SIG-M5 (cell line): ENCODE results near the gene STXBP5.

ENCODE experiments used
- DNase-seq: peaks from one replicate; lab custom pipeline; 2025; lab: John Stamatoyannopoulos, UW

STXBP5 gene

DNA sequence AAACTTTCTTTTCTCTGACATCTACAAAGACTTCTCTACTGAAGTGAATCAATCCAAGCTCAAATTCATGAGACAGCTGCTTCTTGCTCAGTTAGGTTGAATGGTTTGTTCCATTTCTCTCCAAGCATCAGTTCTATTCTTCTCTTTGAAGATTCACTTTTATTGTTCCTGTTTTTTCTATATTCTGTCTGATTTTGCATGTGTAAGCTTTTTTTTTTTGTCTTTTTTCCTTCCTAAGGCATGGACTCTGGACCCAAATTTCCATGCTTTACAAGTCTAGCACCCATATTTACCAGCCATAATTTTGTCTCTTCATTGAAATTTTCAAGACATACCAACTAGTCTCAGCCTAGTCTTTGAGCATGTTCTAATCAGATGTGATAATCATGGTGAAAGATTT lies 25.9 kb upstream of the STXBP5 start:
- DNase-seq = no peak

DNA sequence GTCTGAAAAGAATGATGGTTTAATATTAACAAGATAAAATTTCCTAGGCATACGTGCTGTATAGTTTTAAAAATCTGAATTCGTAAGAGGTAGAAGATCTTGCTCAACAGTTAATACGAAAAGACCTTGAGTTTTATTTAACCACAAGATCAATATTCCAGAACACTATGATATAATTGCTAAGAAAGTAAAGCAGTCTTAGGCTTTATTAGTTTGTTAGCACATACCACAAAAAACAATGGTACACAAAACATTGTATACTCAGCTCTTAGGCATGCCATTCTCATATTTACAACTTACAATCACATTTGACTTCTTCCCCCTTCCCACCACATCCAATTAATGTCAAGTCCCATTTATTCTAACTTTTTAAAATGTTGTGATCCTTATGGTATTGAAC lies 24.4 kb upstream of the STXBP5 start:
- DNase-seq = no peak

DNA sequence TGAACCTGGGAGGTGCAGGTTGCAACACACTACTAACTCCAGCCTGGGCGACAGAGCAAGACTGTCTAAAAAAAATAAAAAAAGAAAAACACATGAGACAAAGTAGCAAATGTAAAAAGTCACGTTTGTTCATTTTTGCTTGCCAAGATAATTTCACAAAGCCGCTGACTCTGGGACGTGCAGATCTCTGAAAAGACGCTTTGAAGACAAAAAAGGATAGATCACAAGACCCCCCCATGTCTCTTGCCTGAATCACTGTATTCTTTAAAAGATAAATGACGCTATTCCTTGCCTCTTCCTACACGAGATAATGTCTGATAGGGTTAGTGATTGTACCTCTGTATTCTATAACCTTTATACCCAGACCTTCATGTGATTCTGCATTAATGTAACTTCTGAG lies 23.3 kb upstream of the STXBP5 start:
- no peak for DNase-seq

DNA sequence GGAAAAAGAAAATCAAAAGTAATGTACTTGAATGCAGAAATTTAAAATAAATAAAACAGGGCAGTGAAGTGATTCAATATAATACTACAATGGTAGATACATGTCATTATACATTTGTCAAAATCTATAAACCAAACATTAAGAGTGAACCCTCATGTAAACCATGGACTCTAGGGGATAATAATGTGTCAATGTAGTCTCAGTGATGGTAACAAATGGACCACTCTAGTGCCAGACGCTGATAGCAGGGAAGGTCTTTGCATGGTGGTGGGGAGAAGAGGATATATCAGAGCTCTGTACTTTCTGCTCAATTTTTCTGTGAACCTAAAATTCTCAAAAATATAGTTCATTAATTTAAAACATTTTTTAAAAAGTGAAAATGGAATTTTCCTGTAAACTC lies 19.8 kb upstream of the STXBP5 start:
- DNase-seq = no peak

DNA sequence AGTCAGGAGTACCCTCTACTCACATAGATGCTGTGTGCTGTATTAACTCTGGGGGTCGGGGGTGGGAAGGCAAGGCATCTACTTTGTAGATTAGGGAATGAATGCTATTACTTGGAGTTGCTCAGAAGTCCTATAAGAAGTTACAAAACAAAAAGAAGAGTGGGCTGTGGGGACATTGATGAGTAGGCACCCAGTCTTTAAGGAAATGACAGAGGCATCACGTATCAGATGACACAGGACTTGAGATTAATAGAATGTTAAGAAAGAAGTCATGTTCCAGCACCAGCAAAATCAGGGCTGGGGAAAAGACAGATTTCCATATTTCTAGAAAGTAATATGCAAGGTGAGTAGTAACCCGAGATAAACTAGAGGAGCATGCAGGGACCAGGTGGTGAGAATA lies 19.0 kb upstream of the STXBP5 start:
- DNase-seq = no peak

DNA sequence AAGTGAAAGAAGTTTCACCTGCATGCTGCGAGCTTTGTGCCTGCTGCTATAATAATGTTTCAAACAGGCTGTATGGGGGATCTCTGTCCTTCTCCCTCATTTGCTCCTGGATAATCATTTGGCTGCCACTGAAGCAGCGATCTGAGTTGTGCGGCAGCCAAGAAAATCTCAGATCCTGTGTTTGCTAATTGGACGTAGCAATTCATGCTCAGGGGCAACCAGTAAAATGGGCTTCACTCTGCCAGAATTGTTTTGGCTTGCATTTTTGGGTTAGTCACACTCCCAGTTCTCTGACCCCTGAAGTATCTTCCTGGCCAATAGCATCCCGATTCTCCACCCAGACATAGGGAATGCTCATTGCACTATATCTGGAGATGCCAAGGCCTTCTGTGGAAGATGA lies 13.7 kb upstream of the STXBP5 start:
- no peak for DNase-seq

DNA sequence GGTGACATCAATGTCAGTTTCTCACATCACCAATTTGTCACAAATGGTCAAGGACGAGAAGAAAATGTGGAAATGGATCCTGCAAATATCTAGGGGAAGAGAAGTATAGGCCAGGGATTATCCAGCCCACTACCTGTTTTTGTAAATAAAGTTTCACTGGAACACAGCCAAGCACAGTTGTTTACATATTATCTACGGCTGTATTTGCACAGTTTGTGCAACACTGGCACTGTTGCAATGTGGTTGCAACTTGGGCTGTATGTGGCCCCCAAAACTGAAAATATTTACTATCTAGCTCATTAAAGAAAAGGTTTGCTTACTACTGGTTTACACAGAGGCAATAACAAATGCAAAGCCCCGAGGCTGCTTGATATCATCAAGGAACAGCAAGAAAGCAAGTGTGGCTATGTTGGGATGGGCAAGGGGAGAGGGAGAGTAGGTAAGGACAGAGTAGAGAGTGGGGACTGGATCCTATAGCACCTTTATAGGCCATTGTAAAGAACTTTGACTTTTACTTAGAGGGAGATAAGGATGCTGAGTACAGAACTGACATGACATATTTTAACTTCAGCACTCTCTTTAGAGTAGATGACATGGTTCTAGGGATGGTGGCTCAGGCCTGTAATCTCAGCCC lies 11.8 kb upstream of the STXBP5 start:
- no peak for DNase-seq

DNA sequence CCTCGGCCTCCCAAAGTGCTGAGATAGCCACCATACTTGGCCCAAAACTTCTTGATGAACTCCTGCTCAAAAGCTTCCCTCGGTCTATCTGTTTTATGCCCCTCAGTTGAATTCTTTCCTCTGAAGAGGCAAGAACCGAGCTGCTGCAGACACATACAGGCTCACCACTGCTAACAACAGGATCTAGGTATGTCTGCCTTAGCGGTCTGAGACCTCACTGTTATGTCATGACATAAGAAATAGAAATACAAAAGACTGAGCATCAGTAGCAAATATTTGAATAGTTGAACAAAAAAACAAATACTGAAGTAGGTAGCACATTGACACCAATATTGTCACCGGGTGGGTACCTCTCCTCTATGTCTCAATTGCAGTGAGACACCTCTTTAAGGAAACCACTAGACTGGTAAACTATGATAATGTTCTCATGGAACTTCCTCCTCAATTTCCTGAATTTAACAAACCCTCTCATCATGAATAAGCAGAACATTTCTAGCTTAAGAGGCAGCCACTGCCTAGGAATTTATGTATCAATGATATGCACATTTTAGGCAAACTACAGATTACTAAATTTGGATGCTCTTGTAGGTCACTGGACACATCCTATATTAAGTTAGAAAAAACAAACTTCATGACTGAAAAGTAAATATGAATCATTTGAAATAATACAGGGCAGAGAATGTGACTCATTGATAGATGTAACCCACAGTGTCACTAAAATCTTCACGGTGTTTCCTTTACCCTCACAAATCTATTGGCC lies 9.4 kb upstream of the STXBP5 start:
- DNase-seq = no peak

DNA sequence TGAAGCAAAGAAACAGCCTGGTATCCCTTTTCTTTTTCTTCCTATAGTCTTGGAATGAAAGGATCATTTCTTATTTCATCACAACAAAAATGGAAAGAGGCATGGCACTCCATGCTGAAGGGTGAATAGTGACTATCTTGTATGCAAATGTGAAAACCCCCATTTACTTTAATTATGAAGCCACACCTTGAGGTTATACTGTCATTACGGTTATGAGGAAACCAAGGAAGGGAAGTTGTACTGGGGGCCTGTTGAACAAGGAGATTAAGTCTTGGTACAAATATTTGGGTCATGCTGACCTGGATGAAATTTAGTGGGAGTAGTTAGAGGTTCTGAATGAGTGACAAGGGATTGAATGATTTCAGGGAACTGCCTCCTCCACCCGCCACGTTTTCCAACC lies 8.7 kb upstream of the STXBP5 start:
- DNase-seq = no peak

DNA sequence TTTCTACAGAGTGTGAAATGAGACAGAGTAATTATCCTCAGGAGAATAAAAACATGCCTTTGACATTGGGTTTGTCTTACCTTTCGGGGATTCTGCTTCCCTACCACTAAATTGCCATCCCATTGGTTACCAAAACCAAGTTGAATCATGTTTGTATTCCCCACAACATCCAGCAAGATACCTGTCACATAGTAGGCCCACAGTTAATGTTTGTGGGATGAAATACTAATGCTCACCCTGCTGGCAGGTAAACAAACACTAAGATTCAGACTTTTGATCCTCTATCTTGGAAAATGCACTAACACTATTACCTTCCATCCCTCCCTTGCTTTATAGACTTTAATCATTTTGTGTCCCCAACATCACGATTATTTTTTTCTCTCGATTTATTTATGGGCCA lies 8.2 kb upstream of the STXBP5 start:
- no peak for DNase-seq

DNA sequence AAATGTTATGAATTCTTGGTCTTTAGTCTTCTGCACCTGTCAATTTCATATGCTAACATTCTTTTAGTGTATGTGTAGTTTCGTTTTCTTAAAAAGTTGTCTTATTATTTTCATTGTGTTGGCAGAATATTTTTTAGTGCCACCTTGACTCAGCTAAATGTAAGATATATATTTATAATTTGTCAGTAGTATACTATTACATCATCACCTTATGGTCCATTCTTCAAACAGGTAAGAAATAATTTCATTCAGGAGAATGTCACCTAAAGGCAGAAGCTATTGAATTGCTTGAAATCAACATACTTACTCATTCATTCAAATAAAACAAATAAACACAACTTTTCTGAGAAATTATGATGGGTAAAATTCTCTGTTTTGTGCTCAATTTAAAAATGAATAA lies 3.5 kb upstream of the STXBP5 start:
- no peak for DNase-seq

DNA sequence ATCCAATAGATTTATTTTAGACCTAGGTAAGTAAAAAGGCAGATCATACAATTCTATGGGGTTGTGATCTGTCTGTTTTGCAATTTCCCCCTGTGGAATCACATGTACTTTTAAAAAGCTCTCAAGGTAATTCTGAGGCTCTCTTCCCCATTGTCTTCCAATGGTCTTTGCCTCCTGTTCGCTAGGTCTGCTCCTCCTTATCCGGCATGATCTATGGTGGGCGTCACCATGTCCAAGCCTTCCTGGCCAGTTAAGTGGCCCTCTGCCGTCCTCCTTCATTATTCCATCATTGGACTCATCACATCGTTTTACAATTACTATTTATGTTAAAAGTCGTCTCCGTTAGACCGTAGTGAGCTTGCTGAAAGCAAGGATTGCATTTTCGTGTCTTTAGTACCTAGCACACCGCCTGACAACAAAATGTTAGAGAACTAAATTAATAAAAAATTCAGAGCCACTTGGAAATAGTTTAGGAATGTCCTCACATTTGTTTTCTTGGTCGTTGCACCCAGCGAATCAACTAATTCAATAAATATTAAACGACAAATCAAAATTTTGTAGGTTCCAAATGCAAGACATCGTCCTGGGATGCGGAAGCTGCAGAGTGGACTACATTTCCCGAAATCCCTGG lies 2.2 kb upstream of the STXBP5 start:
- no peak for DNase-seq

DNA sequence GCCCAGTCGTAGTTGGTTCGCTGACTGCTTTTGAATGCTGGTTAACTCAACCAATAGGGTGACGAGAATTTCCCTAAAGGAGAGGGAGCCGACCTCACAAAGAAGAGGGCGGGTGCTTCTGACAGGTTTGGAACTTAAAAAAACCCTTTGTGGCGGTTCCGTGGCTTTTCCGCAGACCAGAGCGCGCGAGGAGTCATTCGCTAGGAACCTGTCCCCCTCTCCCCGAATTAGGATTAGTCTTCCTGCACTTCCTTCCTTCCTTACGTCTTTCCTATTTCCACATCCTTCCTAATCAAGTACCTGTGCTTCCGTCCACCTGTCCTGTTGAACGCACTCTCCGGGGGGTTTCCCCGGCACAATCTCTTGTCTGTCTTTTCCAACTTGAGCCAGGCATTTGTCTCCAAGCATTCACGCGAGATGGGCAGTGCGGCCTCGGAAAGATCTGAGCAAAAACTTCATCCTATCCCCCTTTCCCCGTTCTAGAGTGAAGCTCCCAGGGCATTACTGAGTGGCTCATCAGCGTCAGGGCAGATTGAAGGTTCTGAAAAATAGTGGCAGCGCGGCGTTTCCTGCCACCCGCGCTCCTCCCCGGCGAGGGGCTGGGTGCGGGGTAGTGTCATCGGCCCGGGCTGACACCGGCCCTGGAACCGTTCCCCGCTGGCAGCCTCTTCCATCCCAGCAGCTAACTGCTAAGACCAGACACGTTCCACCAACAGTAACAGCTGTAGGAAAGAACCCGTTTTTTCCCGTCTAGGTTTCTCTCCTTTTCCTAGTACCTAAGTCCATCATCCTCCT lies 1.5 kb upstream of the STXBP5 start:
- DNase-seq = peak; percentile 84

DNA sequence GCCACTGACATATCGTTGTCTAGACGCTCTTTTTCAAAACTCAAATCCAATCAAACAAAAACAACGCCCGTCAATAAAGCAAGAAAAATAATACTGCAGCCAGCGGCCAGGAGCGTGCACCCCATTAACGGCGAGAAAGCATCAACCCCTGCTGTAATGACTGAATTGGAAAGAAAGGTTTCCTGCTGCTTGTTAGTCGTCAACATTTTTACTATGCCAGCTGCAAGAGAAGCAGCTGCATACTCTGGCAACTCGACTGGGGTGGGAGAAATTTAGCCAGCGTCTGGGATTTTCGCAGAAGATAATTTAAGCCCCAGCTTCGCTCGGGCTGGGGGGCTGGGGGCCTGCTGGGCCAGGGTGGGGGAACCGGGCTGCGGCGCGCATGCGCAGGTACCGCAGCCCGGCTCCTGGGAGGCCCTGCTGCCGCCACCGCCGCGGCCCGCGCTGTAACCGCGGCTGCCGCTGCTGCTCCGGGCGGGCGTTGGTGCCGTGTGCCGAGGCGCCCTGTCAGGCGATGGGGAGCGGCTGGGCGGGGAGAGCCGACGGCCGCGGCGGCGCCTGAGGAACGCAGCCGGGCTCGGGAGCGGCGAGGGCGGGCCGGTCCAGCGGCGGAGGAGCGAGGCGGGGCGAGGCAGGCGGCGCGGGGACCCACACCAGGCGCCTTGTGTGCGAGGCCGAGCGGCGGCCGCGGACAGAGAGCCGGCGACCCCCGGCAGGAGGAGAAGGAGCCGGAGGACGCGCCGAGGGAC lies 732 bp upstream of the STXBP5 start:
- no peak for DNase-seq

DNA sequence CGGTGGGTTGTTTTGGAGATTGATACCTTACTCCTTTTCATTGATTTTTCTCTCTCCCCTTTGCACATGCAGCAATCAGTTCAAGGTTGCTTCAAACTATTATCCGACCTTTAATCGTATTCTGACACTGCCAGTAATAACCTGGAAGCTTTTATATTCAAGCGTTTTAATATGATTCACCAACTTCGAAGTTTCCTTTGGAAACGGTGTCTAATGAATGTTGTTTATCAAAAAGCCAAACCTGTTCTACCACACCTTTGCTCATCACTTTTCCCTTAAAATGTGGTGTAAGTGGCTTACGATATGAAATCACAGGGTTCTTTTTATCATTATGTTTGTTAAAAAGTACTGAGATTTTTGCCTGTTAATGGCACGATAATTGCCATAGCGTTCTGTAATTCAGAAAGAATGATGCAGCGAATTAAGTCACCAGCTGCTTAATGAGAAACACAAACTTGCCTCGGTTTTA lies 660 bp downstream of the STXBP5 start:
- DNase-seq = no peak

DNA sequence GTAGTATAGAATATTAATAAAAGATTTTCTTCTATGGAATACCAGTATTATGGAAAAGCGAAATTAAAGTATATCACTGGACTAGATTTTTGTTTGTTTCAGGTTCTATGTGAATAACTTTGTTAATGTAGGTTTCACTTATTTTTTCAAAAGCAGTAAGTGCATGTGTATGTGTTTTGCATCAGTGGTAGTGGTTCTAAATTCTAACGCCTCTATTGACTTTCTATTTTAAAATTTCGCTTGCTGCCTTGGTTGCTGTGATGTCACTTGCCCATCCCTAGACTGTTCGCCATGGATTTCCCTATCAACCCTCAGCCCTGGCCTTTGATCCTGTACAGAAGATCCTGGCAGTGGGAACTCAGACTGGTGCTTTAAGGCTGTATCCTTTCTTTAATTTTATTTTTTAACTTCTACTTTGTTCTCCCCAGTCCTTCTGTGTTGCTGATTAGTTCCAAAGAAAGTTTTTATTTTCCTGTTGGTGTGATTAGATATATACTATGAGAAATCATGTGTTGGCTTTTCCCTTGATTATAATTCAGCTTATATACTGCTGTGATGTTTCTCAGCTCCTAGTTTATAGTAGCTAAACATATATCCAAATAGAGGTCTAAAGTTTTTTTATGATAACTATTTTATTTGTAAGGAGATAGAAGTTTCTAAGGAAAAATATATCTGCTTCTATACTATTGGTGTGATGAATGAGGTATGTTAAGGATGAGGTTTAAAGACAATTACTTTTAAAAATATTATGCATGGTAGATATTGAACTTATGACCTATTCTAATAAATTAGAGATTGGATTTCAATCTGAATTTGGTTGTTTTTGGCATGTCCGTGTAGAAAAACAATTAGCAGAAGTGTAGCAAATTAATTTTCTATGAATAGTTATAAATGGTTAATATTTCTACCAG lies 1.7 kb downstream of the STXBP5 start:
- DNase-seq = no peak

DNA sequence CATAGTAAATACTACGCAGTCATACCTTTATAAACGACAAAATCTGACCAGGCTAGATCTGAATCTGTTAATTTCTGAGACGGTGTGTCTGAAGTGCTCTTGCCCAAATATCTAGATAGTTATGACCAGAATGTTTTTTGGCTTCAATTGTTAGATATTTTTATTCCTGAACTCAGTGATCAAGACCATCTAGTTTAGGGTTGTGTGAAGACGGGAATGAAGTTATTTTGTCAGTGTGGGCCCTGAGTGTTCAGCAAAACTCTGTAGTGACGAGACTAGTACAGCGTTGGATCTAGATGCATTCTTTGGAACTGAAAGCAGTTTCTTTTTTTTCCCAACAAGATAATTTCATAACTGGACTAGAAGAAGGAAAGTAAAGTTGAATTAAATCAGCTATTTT lies 3.1 kb downstream of the STXBP5 start:
- DNase-seq = no peak

DNA sequence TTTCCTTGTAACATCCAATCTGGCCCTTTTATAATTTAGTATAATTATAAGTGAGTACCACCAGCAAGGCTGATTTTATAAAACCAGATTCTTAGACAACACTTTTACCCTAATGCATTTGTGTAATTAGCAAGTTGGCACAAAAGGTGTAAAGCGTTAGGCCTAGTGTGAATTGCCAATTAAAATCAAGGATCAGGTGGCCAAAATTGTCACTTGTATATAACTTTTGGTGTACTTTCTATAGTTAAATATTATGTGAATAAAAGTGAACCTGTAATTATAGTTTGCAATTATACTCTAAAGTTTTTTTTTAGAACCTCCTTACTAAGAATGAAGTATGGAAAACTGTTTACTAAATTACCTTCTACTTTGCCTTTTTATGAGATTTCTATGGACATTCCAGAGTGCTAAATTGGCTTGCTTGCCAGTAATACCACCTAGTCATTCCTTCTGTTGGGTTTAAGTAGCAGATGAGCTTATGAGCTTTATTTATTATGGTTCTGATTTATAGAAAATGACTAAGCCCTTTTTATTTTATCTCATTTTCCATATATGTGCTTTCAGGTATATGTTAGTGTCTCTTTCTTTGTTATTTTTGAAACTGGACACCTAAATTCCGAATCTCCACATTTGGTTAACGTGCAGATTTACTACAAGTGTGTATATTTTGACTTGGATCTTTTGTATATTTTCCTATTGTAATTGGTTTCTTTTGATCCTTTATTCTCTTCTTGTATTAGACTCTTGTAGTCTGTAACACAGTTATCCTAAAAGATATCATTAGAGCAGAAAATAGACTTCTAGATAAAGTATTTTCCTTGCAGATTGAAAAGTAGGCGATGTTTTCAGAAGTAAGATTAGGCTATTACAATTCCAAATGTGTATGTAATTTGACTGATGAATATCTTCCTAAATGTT lies 3.9 kb downstream of the STXBP5 start:
- no peak for DNase-seq

DNA sequence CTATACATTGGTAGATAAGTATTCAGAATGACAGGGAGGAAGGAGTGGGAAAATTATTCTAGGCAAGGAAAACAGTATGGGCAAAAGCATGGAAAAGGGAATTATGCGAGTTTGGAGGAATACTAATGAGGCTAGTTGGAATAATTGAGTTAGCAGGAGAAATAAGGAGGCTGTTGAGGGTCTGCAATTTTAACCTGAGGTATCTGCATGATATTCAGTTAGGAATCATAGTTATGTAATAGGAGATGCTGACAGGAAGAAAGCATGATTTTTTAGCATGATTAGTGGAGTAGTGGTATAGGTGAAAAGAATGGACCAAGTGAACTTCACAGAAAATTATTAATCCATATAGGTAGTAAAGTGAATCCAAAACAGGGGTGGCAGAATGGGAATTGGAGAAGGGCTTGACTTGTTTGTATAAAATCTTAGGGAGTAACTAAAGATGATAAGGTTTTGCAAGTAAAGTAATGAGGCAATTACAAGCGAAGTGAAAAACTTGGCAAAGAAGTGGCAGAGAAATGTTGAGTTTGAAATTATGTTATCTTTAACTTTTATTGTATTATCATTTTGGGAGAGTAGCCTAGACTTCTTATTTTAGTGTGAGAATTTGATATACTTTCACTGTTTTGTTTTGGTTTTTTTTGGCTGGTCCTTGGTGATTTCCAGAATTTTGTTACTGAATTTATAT lies 5.7 kb downstream of the STXBP5 start:
- no peak for DNase-seq
